ENCODE results near the gene ELFN1.

DNA sequence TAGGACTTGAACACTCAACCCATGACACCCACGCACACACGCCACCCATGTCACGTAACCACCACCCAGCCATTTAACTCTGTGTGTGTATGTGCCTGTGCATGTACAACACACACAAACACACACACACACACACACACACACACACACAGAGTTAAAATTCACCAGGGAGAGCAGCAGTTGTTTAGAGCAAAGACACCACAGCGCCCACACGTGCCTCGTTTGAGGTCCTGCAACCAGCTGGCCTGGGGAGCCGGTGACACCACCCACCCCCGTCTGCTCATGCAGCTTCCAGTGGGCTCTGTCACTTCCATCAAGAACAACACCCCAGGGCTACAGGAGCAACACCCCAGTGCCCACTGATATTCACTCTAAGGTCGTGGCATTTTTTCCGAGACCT is 97.4 kb downstream of the ELFN1 start:
- TF ChIP-seq GATA3 (IDR thresholded peaks at IDR 0.05; ENCODE audit: low read depth, low read length) = no peak
- no peak for TF ChIP-seq GATA2 (IDR thresholded peaks at IDR 0.05; ENCODE audit: low read depth, low read length)

Measured in SH-SY5Y (cell line).